NCI-H748 (cell line): Measurements from ENCODE around the gene HOXD1.
A peak's percentile ranks its signal among the peaks of the same experiment; 100 is the strongest.

Source experiments
- DNase-seq: peaks from one replicate; lab custom pipeline; 2025; ENCODE audit not compliant: unreplicated experiment; lab: John Stamatoyannopoulos, UW

HOXD1 gene

DNA sequence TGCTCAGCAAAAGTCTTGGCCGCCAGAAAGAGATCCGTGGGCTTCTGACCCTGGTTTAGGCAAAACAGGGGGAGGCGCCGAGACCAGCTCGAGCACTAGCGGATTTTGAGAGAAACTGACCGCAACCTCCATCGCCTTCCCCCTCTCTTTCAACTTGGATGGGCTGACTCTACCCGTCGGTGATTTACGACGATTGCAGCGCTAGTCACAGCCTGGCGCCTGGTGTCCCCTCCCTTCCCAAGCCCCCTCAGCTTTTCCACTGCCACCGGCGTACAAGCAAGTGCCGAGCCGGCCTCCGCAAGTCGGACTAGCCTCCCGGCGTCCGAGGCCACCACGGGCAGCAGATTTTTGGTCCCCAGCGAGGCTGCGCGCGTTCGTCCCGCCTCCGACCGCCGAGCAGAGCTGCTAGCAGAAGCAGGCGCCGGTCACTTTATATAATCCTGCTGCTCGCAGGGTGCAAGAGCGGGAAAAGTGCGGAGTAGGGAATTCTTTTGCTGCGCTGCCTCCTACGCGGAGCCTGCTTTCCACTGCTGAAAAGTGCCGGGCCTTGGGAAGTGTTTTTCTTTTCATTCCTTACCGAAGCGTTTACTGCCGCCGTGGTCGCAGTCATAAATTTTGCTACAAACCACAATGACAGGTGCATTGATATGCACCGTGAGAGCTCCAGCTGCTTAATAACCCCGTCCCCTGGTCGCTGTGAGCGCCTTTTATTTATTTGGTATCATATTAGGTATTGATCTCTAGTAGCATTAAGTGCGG is 23.7 kb upstream of the HOXD1 start:
- no peak for DNase-seq

DNA sequence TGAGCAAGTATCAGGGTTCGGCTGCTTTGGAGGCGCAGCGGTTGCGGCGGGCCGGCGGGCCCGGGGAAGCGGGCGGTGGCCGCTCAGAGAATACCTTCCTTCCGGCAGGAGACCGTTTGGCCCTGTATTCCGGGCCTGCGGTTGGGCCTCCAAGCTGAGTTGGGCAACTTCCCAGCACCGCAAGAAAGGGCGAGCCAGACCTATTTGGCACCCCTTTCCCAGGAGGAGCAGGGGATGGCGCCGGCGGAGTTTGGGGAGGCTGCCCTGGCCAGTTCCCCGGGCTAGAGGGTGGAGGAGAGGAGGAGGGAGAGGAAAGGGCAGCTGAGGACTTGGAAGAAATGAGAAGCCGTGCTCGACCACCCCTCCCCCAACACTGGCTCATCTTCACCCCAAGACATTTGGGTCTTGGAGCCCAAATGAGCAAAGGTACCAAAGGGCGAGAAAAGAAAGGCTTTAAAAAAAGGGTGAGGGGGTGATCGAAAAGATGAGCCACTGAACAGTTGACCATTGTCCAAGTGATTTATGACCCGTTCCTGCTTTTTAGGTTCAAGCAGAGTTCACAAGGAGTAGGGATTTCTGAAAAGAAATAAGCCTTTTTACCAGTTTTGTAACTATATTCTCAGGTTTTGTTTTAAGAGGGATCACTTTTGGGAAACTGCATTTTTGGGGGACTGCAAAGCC is 23.0 kb upstream of the HOXD1 start:
- DNase-seq = no peak

DNA sequence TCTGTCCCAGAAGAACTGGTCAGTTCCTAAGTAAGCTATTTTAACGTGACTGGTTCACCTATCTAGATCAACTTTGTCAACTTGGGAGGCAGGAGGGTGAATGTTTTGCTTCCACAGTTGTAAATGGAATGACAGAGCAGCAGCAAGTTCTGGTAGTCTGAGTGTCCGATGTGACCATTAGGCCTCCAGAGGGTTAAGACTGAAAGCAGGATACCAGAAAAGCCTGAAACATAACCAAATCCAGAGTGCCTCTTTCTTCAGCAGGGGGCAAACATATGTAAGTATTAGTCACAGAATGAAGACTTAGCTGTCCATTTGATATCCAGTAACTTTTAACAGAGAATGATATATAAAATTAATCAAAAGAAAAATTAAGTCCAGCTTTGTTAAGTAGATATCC is 22.2 kb upstream of the HOXD1 start:
- DNase-seq = no peak

DNA sequence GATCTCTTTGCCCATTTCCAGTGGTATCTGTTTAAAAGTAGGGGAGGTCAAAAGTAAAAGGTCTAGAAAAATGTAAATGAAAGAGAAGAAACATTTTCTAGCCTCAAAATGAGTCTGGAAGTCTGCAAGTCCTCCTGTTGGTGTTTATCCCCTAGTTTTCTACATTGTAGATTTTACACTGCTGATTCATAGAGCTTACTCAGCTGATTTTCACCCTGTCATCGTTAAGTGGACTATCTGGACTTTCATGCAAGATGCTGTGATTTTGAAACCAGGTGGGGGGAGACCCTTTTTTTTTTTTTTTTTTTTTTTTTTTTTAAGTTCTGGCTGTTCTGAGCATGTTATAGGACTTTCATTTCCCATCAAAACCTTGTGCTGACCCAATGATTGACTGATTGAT is 21.1 kb upstream of the HOXD1 start:
- DNase-seq = no peak

DNA sequence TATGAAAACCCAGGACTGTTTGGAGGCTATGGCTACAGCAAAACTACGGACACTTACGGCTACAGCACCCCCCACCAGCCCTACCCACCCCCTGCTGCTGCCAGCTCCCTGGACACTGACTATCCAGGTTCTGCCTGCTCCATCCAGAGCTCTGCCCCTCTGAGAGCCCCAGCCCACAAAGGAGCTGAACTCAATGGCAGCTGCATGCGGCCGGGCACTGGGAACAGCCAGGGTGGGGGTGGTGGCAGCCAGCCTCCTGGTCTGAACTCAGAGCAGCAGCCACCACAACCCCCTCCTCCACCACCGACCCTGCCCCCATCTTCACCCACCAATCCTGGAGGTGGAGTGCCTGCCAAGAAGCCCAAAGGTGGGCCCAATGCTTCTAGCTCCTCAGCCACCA is 19.3 kb upstream of the HOXD1 start:
- DNase-seq = no peak

DNA sequence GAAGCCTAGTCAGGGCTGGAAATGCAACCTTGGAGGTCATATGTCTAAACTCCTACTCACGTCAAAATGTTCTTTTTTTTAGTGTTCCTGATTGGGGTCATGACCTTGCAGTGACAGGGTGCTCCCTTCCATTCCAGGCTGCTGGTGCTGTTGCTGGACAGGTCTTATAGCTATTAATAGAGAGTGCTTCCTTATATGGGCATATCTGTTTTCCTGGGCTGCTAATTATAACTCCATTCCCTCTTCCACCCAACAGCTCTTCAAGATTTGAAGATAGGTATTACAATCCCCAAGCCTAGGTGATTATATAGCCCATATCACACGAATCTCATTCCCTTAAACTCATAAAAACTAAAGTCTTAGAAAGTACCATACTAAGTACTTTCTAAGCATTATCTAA is 18.8 kb upstream of the HOXD1 start:
- DNase-seq = no peak

DNA sequence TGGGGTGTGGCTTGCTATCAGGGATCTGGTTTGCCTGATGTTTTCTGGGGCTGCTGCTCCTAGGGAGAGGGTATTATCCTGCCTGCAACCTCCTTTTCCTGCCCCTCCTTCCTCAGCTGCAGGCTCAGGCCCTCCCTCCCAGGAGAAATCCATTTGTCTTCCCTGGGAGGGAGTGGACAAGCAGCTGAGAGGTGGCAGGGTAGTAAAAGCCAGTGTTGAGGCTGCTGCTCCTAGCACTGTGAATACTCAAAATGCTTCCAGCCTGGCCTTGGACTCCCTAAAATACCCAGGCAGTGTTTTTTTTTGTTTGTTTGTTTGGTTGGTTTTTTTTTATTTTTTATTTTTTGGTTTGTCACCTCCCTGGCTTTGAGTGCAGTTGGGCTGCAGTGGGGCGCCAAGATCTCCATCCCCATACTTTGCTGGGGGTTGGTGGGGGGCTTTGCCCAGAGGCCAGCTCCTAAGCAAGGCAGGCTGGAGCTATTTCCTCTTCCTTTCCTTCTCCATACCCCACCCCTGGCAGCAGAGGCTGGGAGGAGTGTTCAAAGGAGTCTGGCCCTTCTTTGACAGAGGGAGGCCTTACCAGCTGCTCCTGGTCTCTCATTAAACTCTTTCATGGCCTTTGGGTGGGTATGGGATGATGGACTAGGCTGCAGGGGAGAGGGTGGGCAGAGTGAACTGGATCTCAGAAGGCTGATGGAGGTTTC is 17.7 kb upstream of the HOXD1 start:
- no peak for DNase-seq

DNA sequence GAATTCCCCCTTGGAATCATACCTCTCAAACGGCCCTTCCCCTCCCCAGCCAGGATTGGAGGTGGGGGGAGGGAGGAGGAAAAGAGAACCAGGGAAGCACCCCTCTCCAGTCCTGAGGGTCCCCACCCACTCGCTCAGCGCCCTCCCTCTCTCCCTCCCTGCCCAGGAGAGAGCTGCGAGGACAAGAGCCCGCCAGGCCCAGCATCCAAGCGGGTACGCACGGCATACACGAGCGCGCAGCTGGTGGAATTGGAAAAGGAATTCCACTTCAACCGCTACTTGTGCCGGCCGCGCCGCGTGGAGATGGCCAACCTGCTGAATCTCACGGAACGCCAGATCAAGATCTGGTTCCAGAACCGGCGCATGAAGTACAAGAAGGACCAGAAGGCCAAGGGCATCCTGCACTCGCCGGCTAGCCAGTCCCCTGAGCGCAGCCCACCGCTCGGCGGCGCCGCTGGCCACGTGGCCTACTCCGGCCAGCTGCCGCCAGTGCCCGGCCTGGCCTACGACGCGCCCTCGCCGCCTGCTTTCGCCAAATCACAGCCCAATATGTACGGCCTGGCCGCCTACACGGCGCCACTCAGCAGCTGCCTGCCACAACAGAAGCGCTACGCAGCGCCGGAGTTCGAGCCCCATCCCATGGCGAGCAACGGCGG is 17.0 kb upstream of the HOXD1 start:
- no peak for DNase-seq

DNA sequence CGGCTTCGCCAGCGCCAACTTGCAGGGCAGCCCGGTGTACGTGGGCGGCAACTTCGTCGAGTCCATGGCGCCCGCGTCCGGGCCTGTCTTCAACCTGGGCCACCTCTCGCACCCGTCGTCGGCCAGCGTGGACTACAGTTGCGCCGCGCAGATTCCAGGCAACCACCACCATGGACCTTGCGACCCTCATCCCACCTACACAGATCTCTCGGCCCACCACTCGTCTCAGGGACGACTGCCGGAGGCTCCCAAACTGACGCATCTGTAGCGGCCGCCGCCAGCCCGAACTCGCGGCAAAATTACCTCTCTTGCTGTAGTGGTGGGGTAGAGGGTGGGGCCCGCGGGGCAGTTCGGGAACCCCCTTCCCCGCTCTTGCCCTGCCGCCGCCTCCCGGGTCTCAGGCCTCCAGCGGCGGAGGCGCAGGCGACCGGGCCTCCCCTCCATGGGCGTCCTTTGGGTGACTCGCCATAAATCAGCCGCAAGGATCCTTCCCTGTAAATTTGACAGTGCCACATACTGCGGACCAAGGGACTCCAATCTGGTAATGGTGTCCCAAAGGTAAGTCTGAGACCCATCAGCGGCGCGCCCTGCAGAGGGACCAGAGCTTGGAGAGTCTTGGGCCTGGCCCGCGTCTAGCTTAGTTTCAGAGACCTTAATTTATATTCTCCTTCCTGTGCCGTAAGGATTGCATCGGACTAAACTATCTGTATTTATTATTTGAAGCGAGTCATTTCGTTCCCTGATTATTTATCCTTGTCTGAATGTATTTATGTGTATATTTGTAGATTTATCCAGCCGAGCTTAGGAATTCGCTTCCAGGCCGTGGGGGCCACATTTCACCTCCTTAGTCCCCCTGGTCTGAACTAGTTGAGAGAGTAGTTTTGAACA is 16.2 kb upstream of the HOXD1 start:
- DNase-seq = no peak

DNA sequence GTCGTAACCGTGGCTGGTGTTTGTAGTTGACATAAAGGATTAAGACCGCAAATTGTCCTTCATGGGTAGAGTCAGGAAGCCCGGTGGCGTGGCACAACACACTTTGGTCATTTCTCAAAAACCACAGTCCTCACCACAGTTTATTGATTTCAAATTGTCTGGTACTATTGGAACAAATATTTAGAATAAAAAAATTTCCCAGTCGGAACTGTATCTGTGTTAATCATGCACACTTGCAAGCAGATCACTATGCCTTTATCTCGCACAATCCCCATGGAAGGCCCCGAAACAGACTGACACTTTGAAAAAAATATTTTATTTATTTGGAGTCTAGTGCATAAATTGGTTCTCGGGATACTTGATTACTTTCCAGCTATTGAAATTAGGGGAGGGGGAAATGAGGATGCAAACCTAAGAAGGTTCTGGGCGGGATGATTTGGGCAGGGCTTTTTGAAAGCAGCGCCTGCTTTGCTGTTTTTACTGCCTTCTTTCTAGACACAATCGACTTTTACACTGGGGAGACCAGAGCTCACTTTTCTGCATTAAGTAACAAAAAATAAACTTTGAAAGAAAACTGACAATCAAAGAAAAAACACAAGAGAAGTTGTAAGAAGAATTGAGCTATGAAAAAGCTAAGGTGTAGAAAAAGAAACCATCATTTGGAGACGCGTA is 15.4 kb upstream of the HOXD1 start:
- DNase-seq = no peak

DNA sequence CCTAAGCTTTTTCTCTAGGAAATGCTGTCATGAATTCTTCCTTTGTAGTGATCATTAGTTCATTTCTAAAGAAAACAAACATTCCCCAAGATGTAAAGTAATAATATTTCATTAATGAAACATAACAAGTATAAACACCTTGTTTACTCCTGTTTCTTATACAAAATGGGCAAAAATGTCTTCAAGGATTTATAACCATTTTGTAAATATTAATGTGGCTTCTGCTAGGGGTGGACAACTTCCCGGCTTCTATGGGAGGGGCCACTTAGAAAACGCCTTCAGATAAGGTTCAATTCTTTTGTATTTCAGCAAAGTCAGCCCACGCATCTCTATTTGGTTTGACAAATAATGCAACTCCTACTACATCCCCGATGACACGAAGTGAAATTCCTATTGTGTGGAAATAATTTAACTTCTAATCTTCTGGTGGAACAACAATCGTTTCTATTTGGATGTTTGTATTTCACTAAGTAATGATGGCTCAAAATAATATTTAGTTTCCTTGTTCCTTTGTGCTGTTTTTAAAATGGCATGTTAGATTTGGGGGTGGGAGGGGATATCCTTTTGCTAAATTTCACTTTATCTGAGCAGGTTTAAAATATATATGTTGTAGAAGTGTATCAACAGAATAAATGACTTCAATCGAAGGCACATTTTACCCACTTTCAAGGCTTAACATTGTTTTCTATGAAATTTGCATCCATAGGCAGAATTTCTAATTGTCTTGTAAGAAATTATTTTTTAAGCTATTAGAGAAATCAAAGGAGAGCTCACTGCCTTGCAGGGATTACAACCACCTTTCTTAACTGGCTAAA is 14.7 kb upstream of the HOXD1 start:
- no peak for DNase-seq

DNA sequence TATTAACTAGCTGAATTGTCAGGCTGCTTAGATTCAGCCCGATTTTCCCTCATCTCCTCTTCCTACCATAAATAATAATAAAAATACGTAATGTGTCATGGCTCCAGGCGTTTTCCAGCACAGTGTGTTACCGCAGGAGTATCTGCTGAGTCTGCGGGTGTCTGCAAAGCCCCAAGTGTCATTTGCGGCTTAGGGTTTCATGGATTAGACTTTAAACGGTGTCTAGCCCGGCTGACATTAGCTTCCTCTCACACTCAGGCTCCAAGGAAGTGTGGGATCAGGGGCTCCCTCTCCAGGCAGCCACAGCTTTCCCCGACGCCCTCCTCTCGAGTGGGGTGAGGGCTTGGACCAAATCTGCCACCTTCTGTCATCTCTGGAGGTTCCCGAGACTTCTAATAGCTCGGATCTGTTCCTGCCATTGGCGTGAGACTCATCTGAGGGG is 14.1 kb upstream of the HOXD1 start:
- no peak for DNase-seq

DNA sequence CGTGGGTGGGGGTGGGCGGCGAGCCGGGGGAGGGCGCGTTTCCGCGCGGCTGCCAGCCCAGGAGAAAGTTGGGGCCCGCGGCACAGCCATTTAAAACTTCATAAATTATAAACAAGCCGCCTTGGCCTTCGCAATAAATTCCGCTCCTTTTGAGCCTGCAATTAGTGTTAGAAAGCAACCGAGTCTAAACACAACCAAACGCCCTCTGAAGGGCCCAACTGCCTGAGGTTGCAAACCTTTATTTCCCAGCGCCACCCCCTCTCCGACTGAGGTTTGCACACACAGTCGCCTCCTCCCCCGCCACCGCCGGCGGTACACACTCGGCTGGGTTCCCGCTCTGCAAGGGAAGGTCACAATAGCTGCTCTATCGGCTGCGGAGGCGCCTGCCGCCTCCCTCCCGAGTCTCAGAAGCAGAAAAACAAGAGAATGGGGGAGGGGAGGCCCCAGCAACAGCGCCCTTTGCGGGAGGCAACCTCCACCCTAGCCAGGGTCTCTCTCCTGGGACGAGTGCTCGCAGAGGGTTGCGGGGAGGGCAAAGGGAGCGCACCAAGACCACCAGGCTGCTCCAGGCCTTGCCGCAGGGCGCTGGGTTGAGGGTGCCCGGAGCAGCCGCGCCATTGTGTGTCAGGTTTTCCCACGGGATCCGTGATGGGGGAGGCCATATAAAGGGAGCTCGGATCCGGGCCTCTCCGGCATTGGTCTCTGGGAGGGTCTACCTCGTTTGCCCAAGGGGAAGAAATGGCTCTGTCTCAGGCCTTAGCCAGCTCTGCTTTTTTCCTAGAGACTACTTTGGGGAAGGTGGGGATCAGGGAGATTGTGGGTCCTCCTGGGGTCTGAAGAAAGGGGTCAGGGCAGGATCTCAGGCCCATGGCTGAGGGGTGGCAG is 13.4 kb upstream of the HOXD1 start:
- peak; percentile 18 for DNase-seq

DNA sequence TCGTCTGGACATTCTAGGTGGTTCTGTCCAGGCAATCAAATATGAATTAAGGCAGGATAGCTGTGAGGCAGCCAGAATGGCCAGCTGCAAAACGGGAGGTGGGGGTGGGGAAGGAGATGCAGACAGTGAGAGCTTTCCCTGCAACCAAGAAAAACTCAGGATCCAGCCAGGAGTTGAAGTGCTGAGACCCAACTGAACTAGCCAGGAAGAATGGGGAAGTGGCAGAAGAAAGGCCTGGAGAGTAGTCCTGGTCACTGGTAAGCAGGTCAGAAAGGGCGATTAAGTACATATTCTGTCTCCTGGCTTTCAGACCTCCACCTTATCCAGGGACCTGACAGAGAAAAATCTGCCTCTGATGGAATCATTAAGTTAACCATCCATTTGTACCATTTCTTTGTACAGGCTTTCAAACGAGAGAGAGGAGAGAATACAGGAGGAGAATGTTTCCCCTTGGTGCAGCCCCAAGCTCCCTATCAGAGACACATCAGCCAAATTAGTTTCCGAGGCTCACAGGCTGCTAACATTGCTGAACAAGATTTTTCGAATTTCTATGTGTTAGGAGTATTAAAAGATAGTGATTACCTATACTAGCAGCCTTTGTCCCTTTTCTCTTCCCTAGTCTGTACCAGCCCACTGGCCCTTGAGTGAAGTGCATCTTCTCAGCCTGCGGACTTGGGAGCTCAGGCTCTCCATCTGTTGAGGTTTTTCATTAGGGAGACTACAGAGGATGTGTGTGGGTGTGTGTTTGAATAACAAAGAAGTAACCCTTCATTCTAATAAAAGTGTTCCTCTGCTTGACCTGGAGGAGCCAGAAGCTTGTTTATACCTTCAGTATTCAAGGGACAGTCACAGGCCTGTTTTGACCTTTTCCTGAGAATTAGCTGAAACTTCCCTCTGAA is 12.5 kb upstream of the HOXD1 start:
- DNase-seq = no peak

DNA sequence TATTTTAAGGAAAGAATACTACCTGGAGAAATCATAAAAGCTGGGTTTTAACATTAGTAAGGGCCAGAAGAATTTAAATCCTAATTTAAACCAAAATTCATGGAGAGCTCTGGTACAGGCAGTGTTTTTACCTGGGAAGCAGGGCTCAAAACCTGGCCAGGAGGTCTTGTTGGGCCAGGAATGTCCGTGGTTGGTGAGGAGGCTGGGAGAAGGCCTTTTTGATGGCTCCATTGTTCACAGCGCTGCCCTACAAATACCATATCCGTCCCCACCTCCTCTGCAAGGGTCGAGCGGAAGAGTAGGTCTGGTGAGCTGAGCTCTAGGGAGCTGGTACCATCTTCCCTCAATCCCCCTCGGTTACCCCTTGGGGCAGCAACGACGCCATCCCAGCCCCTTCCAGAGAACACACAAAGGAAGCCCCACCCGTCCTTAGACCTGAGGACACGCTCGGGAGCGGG is 10.9 kb upstream of the HOXD1 start:
- peak; percentile 88 for DNase-seq

DNA sequence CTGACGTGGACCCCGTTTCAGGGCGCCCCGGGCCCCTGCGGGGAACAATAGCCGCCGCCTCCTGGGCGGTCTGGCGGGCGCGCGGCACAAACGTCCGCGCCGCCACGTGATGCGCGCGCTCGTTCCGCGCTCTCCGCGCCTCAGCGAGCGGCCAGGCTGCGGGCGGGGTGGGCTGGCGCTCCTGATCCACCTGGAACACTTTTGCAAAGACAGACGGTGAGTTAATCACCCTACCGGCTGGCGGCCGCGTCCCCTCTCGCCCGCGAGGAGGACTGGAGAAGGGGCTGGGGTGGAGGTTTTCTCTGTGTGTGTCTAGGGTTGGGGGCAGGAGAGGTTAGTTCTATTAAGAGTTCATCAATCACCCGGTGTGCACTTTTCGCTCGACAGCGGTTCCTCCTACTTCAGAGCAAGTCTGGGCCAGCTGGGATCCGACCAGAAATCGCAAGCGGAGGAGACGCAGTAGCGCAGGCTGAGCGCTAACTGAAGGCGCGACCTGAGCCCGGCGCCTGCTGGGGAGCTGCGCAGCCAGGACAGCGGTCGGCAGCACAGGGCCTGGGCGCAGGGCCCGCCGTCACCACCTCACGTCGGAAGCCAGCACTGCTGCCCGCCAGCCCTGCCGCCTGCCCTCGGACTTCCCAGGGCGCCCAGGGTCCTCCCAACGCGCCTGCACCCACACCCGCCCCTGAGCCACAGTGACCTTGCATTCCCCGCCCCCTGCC is 10.3 kb upstream of the HOXD1 start:
- peak; percentile 88 for DNase-seq
